HepG2 (cell line): Measurements from ENCODE around the gene THSD8. TPM values are rescaled to one million over a fixed set of nuclear protein-coding genes. Genes with fewer than 3 reads are reported as not detected.

ENCODE experiments used
- ARID2 ChIP-seq: sonication (generic); formaldehyde crosslinking; IDR thresholded peaks from 2 replicates; pipeline ENCODE4 v1.8.1; 2022; ENCODE audit warnings: mild to moderate bottlenecking, missing genetic modification reagents, borderline replicate concordance
- ATF3 ChIP-seq: sonication (generic); formaldehyde crosslinking; IDR thresholded peaks from 2 replicates; pipeline ENCODE4 v1.4.0; 2020; ENCODE audit warnings: missing genetic modification reagents
- ATF5 ChIP-seq: sonication (generic); formaldehyde crosslinking; IDR thresholded peaks from 2 replicates; pipeline ENCODE4 v1.4.0; 2020; ENCODE audit warnings: mild to moderate bottlenecking, low read depth, missing genetic modification reagents
- DRAP1 ChIP-seq: IDR thresholded peaks from 2 replicates; pipeline ENCODE4 v1.6.1; 2016; ENCODE audit warnings: missing genetic modification reagents, missing compliant biosample characterization
- ERF ChIP-seq: IDR thresholded peaks from 2 replicates; pipeline ENCODE4 v1.6.1; 2018; ENCODE audit warnings: missing biosample characterization, missing genetic modification reagents
- GABPB1 ChIP-seq: IDR thresholded peaks from 2 replicates; pipeline ENCODE4 v1.6.1; 2016; ENCODE audit warnings: mild to moderate bottlenecking, missing genetic modification reagents, moderate library complexity, missing compliant biosample characterization
- GPBP1L1 ChIP-seq: sonication (generic); formaldehyde crosslinking; IDR thresholded peaks from 2 replicates; pipeline ENCODE4 v1.5.0; 2020; ENCODE audit warnings: mild to moderate bottlenecking, missing genetic modification reagents
- HOXA5 ChIP-seq: sonication (generic); formaldehyde crosslinking; IDR thresholded peaks from 2 replicates; pipeline ENCODE4 v1.4.0; 2020; ENCODE audit warnings: missing genetic modification reagents
- ISX ChIP-seq: sonication (generic); formaldehyde crosslinking; conservative IDR thresholded peaks from 2 replicates; pipeline ENCODE4 v1.5.0; 2020; ENCODE audit warnings: missing genetic modification reagents
- KAT8 ChIP-seq: IDR thresholded peaks from 2 replicates; pipeline ENCODE4 v1.6.1; 2016; ENCODE audit warnings: missing genetic modification reagents, missing compliant biosample characterization
- MAZ ChIP-seq, 2 experiments: sonication (generic) in 1 of 2; formaldehyde crosslinking in 1 of 2; IDR thresholded peaks; 2 replicates each; pipeline versions ENCODE4 v1.5.0 to v1.6.1; 2012 to 2020; ENCODE audit warnings: low read depth in 2 of 2, mild to moderate bottlenecking in 2 of 2, borderline replicate concordance in 1 of 2, improper control_type of control experiment in 1 of 2, low read length in 1 of 2, missing genetic modification reagents in 1 of 2, moderate library complexity in 1 of 2
- MTF2 ChIP-seq: sonication (generic); formaldehyde crosslinking; IDR thresholded peaks from 2 replicates; pipeline ENCODE4 v1.5.0; 2020; ENCODE audit warnings: missing genetic modification reagents, borderline replicate concordance
- MYC ChIP-seq: sonication (generic); formaldehyde crosslinking; IDR thresholded peaks from 2 replicates; pipeline ENCODE4 v1.9.0; 2021; ENCODE audit warnings: missing genetic modification reagents, borderline replicate concordance
- POLR2G ChIP-seq: fragments of 200-400 bp; formaldehyde crosslinking; IDR thresholded peaks from 2 replicates; pipeline ENCODE4 v1.6.1; 2018; ENCODE audit warnings: mild to moderate bottlenecking, low read depth, low read length, moderate library complexity
- RFX3 ChIP-seq: IDR thresholded peaks from 2 replicates; pipeline ENCODE4 v1.6.1; 2016; ENCODE audit warnings: missing biosample characterization, missing genetic modification reagents
- SP5 ChIP-seq: IDR thresholded peaks from 2 replicates; pipeline ENCODE4 v1.6.1; 2016; ENCODE audit warnings: low read depth, borderline replicate concordance
- TRIM24 ChIP-seq: sonication (generic); formaldehyde crosslinking; IDR thresholded peaks from 2 replicates; pipeline ENCODE4 v1.8.0; 2022; ENCODE audit warnings: mild to moderate bottlenecking, missing genetic modification reagents
- ZNF281 ChIP-seq: sonication (generic); formaldehyde crosslinking; IDR thresholded peaks from 2 replicates; pipeline ENCODE4 v1.4.0; 2020; ENCODE audit warnings: missing genetic modification reagents, borderline replicate concordance
- ZNF563 ChIP-seq: sonication (generic); formaldehyde crosslinking; IDR thresholded peaks from 2 replicates; pipeline ENCODE4 v1.8.0; 2022; ENCODE audit warnings: mild to moderate bottlenecking, moderate library complexity, missing genetic modification reagents
- ZNF747 ChIP-seq: sonication (generic); formaldehyde crosslinking; IDR thresholded peaks from 2 replicates; pipeline ENCODE4 v1.8.1; 2023; ENCODE audit warnings: missing genetic modification reagents, mild to moderate bottlenecking, borderline replicate concordance
- ZZZ3 ChIP-seq: sonication (generic); formaldehyde crosslinking; IDR thresholded peaks from 2 replicates; pipeline ENCODE4 v1.4.0; 2020; ENCODE audit warnings: missing genetic modification reagents, mild to moderate bottlenecking, borderline replicate concordance
- polyA plus RNA-seq, 8 experiments: library from polyadenylated mRNA; depleted of rRNA in 3 of 8; stranded (reverse) in 7 of 8; unstranded in 1 of 8; fragments of >200 nt; fragmentation: Illumina TruSeq in 4 of 8; extraction: Trizol in 4 of 8; gene quantifications; 2 replicates each; pipeline versions ENCODE4 v1.2.1 to v1.2.3, GENCODE V29; 2011 to 2016; ENCODE audit warnings: low read depth in 4 of 8, missing spikeins in 1 of 8, mixed read lengths in 1 of 8; ENCODE audit not compliant: insufficient read depth in 1 of 8
- total RNA-seq, 5 experiments: library from RNA; depleted of rRNA; stranded (reverse); fragments of >200 nt; fragmentation: Illumina TruSeq; extraction: Trizol; gene quantifications; 2 replicates each; pipeline ENCODE4 v1.2.3, GENCODE V29; 2016; ENCODE audit warnings: low read depth in 1 of 5

THSD8 gene
- total and polyA plus RNA-seq, 2 of the 13 experiments (the other 11 are each of a cell fraction or from before 2014, with no cell fraction given): 4.8 to 14.9 TPM

- TF ChIP-seq ATF5 (CRISPR knock-in tag) (no peak), GABPB1 (CRISPR knock-in tag) (no peak), MTF2 (CRISPR knock-in tag) (no peak), SP5 (CRISPR knock-in tag) (no peak), ZNF747 (CRISPR knock-in tag) (no peak), KAT8 (CRISPR knock-in tag) (peak; percentile 29; the same call in 1 of the 2 replicates), ISX (CRISPR knock-in tag) (no peak), DRAP1 (CRISPR knock-in tag) (0 out of 2 replicates have a peak, but pooled peaks have one; percentile 34), POLR2G (no peak), ZZZ3 (no peak), GPBP1L1 (CRISPR knock-in tag) (no peak), ARID2 (CRISPR knock-in tag) (peak; percentile 48; the same call in 1 of the 2 replicates), ZNF563 (CRISPR knock-in tag) (no peak), ERF (CRISPR knock-in tag) (peak; percentile 68; the same call in 1 of the 2 replicates), RFX3 (CRISPR knock-in tag) (no peak), ATF3 (no peak), TRIM24 (CRISPR knock-in tag) (no peak), MYC (CRISPR knock-in tag) (0 out of 2 replicates have a peak, but pooled peaks have one; percentile 25), HOXA5 (CRISPR knock-in tag) (0 out of 2 replicates have a peak, but pooled peaks have one; percentile 47), ZNF281 (peak; percentile 46; the same call in 1 of the 2 replicates), MAZ (IDR thresholded peaks at IDR 0.05; ENCODE audit: borderline replicate concordance, low read depth, low read length) (peak; percentile 71; the same call in 1 of the 2 replicates), MAZ (CRISPR knock-in tag; IDR thresholded peaks at IDR 0.05; ENCODE audit: low read depth) (peak; percentile 72)
These were observed 24.5 kb upstream of the THSD8 start (continued) for GRCh38 chr19:12777217-12778016.
